Vagina (tissue), 2 donors: ENCODE results near the gene ESPNL.

Experiments
- POLR2A ChIP-seq, 2 donors: fragments of 450-650 bp; IDR thresholded peaks; one replicate each; pipeline ENCODE4 v1.6.1; 2017; ENCODE audit warnings: antibody characterized with exemption in 2 of 2, mild to moderate bottlenecking in 2 of 2, moderate library complexity in 2 of 2
- TF ChIP-seq, protein P1 (sequence below), 3 experiments: fragments of 450-650 bp in 2 of 3; fragments of 200-600 bp in 1 of 3; sonication (generic) in 1 of 3; IDR thresholded peaks; one replicate each; pipeline ENCODE4 v1.5.1; 2017 to 2019; ENCODE audit warnings: antibody characterized with exemption in 3 of 3, mild to moderate bottlenecking in 2 of 3, moderate library complexity in 2 of 3

DNA sequence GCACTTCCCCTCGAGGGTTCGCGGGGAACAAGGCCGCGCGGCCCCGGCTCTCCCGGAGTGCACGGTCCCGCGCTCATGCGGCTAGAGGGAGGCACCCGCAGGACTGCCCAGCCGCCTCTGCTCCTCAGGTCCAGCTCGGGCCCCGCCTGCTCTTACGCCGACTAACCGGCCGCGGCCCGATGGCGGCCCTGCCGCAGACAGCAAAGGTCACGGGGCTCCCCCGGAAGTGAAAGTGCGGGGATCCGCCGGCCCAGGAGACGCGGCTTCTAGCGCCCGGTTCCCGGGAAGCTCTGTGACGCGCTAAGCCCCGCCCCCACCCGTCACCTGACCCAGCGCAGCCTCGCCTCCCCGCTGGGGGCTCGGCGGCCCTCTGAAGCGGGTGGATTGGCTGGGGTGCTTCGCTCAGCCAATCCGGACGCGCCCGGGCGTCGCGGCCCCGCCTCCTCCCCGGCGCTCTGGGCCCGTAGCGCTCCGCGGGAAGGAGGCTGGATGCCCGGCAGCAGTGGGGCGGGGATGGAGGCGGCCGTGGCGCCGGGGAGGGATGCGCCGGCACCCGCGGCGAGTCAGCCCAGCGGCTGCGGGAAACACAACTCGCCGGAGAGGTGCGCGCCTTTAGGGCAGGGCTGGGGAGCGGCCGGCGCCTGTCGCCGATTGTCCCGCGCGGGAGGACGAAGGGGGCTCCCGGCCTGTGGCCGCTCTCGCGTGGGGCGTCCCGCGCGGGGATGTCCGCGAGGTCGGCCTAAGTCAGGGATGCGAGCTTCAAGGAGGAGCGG, 39.4 kb upstream of the ESPNL start, which contains the start of gene SCLY:
- TF ChIP-seq, protein P1, sequence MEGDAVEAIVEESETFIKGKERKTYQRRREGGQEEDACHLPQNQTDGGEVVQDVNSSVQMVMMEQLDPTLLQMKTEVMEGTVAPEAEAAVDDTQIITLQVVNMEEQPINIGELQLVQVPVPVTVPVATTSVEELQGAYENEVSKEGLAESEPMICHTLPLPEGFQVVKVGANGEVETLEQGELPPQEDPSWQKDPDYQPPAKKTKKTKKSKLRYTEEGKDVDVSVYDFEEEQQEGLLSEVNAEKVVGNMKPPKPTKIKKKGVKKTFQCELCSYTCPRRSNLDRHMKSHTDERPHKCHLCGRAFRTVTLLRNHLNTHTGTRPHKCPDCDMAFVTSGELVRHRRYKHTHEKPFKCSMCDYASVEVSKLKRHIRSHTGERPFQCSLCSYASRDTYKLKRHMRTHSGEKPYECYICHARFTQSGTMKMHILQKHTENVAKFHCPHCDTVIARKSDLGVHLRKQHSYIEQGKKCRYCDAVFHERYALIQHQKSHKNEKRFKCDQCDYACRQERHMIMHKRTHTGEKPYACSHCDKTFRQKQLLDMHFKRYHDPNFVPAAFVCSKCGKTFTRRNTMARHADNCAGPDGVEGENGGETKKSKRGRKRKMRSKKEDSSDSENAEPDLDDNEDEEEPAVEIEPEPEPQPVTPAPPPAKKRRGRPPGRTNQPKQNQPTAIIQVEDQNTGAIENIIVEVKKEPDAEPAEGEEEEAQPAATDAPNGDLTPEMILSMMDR (IDR thresholded peaks at IDR 0.05) = peak in 1 of 3 experiments; percentile 21
- TF ChIP-seq POLR2A (IDR thresholded peaks at IDR 0.05) = peak in 1 of 2 donors; percentile 56
